ENCODE results near the gene CA5B. TPM values are rescaled to one million over a fixed set of nuclear protein-coding genes. Genes with fewer than 3 reads are reported as not detected.

CA5B gene
- total RNA-seq, 4 donors from 2014 or later = 7.4 to 21.7 (median 19.1) TPM

GRCh38 chrX:15815779-15816437 lies 77.8 kb downstream of the CA5B start:
- H3K36me3 ChIP-seq = peaks cover 0 to 33% (median 0%) of the 10 kb centered on the region in 3 donors
- DNase-seq = no peak
- H3K4me1 ChIP-seq = no peaks in the 10 kb centered on the region
- no peak overlapping the region for H3K4me3 ChIP-seq
- H3K27me3 ChIP-seq = no peaks in the 10 kb centered on the region
- H3K27ac ChIP-seq = no peak overlapping the region
- no peaks in the 10 kb centered on the region for H3K9me3 ChIP-seq
- no peak for TF ChIP-seq POLR2A (IDR thresholded peaks at IDR 0.05)
- TF ChIP-seq, protein P1, sequence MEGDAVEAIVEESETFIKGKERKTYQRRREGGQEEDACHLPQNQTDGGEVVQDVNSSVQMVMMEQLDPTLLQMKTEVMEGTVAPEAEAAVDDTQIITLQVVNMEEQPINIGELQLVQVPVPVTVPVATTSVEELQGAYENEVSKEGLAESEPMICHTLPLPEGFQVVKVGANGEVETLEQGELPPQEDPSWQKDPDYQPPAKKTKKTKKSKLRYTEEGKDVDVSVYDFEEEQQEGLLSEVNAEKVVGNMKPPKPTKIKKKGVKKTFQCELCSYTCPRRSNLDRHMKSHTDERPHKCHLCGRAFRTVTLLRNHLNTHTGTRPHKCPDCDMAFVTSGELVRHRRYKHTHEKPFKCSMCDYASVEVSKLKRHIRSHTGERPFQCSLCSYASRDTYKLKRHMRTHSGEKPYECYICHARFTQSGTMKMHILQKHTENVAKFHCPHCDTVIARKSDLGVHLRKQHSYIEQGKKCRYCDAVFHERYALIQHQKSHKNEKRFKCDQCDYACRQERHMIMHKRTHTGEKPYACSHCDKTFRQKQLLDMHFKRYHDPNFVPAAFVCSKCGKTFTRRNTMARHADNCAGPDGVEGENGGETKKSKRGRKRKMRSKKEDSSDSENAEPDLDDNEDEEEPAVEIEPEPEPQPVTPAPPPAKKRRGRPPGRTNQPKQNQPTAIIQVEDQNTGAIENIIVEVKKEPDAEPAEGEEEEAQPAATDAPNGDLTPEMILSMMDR (IDR thresholded peaks at IDR 0.05) = peak in 4 of 6 experiments; percentile 16 to 52 (median 48)

DNA sequence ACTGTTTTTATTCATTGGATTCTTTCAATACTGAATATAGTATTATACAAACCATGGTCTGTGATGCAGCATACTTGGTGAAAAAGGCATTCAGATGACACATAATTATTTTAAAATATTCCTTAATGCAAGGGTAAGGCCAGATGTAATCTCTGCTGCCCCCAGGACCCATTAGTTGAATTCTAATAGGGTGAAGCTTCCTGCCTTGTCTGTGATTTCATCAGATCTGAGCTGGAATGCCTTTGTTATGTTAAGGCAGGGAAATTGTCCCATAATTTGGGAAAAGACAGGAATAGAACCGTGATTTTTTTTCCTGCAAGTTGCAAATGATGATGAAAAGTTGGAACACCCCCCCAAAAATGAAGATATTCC lies 78.4 kb downstream of the CA5B start:
- Histone ChIP-seq H3K27me3 (no peaks in the 10 kb centered on the region), H3K27ac (no peak overlapping the region), H3K9me3 (no peaks in the 10 kb centered on the region), H3K36me3 (peaks cover 0 to 33% (median 0%) of the 10 kb centered on the region in 3 donors), H3K4me3 (no peak overlapping the region), H3K4me1 (no peaks in the 10 kb centered on the region)
- no peak for DNase-seq
- no peak for TF ChIP-seq POLR2A (IDR thresholded peaks at IDR 0.05)
- TF ChIP-seq, protein P1 (IDR thresholded peaks at IDR 0.05) = no peak

DNA sequence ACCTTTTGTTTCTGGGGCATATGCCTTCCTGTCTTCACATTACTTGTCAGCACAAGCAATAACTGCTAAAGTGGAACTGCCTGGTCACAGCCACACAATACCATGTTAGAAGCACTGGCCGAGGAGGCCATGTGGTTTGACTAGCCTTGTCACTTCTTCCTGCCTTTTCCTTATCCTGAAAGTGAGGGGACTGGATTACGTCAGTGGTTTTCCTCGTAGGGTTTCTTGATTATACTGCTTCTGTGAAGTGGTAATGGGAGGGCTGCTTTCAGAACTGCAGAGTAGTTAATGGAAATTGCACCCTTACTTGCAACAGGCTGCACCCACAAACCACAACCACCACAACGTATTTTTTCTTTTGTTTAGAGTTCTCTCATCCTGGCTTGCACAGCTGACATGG lies 78.8 kb downstream of the CA5B start:
- no peaks in the 10 kb centered on the region for H3K27me3 ChIP-seq
- H3K9me3 ChIP-seq = no peaks in the 10 kb centered on the region
- no peaks in the 10 kb centered on the region for H3K4me1 ChIP-seq
- no peak for DNase-seq
- H3K36me3 ChIP-seq = peaks cover 0 to 33% (median 0%) of the 10 kb centered on the region in 3 donors
- no peak overlapping the region for H3K4me3 ChIP-seq
- TF ChIP-seq, protein P1 (IDR thresholded peaks at IDR 0.05) = no peak
- TF ChIP-seq POLR2A (IDR thresholded peaks at IDR 0.05) = no peak
- no peak overlapping the region for H3K27ac ChIP-seq

- H3K4me1 ChIP-seq = no peaks in the 10 kb centered on the region
- H3K36me3 ChIP-seq = peaks cover 0 to 30% (median 0%) of the 10 kb centered on the region in 3 donors
- no peaks in the 10 kb centered on the region for H3K27me3 ChIP-seq
- no peaks in the 10 kb centered on the region for H3K9me3 ChIP-seq
- TF ChIP-seq, protein P1 (IDR thresholded peaks at IDR 0.05) = no peak
- TF ChIP-seq POLR2A (IDR thresholded peaks at IDR 0.05) = no peak
- H3K4me3 ChIP-seq = no peak overlapping the region
- no peak for DNase-seq
- H3K27ac ChIP-seq = no peak overlapping the region
Measured at GRCh38 chrX:15820106-15821073, 82.3 kb downstream of the CA5B start.

DNA sequence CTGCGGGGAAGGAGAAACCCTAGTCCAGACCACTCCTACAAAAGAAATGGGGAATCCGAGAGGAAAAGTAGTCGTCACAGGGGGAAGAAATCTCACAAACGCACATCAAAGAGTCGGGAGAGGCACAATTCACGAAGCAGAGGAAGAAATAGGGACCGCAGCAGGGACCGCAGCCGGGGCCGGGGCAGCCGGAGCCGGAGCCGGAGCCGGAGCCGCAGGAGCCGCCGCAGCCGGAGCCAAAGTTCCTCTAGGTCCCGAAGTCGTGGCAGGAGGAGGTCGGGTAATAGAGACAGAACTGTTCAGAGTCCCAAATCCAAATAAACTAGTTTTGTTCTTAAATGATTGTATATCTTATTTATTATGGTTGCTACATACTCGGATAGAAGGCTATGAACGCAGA lies 84.9 kb downstream of the CA5B start:
- Histone ChIP-seq H3K9me3 (no peaks in the 10 kb centered on the region), H3K27me3 (no peaks in the 10 kb centered on the region), H3K27ac (no peak overlapping the region), H3K4me3 (no peak overlapping the region), H3K36me3 (peaks cover 0 to 20% (median 0%) of the 10 kb centered on the region in 3 donors), H3K4me1 (no peaks in the 10 kb centered on the region)
- TF ChIP-seq, protein P1 (IDR thresholded peaks at IDR 0.05) = no peak
- TF ChIP-seq POLR2A (IDR thresholded peaks at IDR 0.05) = no peak
- no peak for DNase-seq
